ENCODE results near the gene THRAP3. TPM values are rescaled to one million over a fixed set of nuclear protein-coding genes. Genes with fewer than 3 reads are reported as not detected.
"Not testable (repeated sequence)": the region's sequence is repeated elsewhere in the genome, so short reads cannot be mapped to it uniquely, and the experiment has no call there.

THRAP3 gene
- total RNA-seq, 1 donor from 2014 or later, result 115 TPM

DNA sequence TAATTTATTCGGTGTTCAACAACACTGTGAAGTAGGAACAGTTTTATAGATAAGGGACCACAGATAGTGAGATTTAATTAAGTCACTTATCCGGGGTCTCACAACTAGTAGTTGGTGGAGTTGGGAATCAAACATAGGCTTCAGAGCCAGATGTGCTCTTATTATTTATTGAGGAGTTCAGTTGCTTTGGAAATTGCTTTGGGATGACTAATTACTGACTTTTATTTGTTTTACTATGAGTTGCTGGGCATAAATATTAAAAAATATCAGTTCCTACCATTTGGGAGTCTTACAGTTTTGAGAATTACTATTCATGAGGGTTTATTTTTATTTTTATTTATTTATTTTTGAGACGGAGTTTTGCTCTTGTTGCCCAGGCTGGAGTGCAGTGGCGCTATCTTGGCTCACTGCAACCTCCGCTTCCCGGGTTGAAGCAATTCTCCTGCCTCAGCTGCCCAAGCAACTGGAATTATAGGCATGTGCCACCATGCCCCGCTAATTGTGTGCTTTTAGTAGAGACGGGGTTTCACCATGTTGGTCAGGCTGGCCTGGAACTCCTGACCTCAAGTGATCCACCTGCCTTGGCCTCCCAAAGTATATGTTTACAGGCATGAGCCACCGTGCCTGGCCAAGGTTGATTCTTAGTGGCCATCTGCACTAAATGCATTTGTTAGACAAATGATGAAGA lies 27.7 kb downstream of the THRAP3 start:
- no peak for DNase-seq (ENCODE audit: low read depth in 2 of 2)

DNA sequence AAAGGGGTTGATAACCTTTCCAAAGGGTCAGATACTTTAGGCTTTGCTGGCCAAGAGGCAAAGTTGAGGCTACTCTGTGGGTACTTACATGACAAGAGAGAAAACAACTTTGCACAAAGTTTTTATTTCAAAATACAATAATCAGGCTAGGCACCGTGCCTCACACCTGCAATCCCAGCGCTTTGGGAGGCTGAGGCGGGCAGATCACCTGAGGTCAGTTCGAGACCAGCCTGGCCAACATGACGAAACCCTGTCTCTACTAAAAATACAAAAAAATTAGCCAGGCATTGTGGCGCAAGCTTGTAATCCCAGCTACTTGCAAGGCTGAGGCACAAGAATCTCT lies 28.2 kb downstream of the THRAP3 start:
- not testable (repeated sequence) for DNase-seq (ENCODE audit: low read depth in 2 of 2)

DNA sequence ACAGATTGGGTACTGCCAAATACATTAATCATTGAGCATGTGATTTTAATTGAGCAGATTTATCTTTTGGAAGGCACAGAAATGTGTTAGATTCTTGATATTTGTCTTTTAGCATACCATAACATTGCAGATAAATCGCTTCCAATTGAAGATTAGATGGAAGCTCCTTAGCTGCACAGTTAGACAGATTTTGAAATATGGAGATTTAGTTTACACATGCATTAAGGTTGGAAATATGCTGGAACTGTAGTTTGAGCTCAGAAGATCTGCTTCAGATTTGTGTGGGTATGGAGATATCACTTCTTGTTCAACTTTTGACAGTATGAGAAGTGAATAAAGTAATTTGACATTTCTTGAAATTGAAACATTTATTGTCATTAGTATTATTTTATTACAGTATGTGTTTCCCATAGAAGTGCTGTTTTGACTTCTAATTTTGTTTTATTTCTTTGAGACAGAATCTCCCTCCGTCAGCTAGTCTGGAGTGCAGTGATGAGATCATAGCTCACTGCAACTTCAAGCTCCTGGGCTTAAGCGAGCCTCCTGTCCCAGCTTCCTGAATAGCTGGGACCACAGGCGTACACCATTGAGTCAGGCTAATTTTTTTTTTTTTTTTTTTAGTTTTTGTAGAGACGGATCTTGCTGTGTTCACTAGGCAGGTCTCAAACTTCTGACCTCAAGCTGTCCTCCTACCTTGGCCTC lies 29.1 kb downstream of the THRAP3 start:
- DNase-seq (ENCODE audit: low read depth in 2 of 2), result peak in 1 of 2 donors; percentile 41

DNA sequence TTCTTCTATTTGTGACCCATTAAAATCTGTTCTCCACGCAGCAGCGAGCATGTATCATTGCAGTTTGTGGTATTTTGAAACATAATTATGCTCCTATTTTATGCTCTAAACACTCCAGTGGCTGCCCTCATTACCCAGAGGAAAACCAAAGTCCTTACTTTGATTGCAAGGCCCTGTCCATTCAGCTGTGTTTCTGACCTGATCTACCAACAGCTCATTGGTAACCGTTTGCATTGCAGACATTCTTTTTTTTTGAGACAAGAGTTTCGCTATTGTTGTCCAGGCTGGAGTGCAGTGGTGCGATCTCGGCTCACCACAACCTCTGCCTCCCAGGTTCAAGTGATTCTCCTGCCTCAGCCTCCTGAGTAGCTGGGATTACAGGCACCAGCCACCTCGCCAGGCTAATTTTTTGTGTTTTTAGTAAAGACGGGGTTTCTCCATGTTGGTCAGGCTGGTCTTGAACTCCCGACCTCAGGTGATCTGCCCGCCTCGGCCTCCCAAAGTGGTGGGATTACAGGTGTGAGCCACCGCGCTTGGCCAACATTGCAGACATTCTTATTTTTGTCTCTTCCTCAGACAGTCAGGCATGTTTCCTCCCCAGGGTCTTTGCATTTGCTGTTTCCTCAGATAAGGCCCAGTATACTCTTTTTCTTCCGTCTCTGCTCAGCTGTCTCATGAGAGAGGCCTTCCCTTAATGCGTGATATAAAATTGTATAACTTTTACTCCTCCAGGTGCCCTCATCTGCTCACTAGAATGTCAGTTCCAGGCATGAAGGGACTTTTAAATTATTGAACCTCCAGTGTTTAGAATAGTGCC lies 32.5 kb downstream of the THRAP3 start:
- peak in 1 of 2 donors; percentile 23 for DNase-seq (ENCODE audit: low read depth in 2 of 2)

DNA sequence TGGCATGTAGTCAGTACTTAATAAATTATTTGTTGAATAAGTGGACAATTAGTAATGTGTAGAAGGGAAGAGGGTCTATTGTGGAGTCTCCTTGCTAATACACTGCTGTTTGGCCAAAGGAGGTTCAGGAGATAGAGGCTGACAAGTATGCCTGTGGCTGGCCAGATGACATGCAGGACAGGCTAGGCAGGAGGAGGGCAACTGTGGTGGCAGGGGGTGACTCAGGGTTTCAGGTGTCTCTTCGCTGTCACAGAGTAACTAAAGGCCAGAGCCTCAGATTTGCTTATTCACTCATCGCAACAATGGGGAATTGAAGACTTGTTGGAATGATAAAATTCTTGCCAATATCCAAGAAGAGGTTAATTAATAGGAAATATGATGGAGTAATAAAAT lies 33.1 kb downstream of the THRAP3 start:
- no peak for DNase-seq (ENCODE audit: low read depth in 2 of 2)

DNA sequence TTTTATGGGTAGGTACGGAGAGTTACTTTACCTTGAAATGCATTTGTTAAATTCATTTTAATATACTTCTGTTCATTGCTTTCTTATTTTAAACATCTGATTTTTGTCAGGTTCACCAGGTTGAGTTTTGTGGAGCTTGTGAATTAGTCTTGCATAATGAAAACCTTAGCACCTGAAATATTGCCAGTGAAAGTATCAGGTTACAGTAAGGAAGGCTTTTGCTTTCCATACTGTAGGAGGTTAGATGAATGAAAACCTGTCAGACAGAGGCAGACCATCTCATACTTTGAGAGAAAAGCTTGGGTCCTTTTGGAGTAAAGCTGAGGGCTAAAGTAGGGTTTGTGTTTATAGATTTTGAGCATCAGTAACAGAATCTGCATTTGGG lies 34.7 kb downstream of the THRAP3 start:
- no peak for DNase-seq (ENCODE audit: low read depth in 2 of 2)

DNA sequence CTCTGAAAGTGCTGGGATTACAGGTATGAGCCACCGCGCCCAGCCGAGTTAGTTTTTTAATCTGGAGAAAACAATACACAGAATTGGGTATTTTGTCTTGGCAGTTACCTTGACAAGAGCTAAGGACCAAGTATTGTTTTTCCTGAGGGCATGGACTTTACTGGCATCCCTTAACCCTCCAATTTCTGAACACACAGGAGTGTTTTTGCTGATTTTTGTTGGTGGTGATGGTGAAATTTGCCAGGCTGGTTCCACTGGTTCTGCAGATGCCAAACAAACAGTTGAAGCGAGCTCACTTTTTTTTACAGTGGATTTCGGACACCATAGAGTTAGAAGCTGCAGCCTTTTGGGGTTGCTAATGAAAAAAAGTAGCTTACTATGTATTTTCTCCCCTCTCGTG lies 44.7 kb downstream of the THRAP3 start:
- DNase-seq (ENCODE audit: low read depth in 2 of 2), result no peak

DNA sequence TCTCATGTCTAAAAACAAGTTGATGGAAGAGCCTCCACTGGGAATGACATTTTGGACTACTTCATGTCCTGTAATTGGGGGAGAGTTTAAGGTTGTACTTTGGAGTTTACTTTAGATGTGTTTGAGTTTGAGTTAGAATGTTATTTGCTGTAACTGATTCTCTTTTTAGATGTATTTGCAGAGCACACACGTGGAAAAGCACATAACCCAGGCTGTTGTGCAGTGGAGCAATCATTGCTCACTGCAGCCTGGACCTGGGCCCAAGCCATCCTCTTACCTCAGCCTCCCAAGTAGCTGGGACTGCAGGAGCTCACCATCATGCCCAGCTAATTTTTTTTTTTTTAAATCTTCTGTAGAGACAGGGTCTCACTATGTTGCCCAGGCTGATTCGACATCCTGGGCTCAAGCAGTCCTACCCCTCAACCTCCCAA lies 45.2 kb downstream of the THRAP3 start:
- DNase-seq (ENCODE audit: low read depth in 2 of 2), result no peak

DNA sequence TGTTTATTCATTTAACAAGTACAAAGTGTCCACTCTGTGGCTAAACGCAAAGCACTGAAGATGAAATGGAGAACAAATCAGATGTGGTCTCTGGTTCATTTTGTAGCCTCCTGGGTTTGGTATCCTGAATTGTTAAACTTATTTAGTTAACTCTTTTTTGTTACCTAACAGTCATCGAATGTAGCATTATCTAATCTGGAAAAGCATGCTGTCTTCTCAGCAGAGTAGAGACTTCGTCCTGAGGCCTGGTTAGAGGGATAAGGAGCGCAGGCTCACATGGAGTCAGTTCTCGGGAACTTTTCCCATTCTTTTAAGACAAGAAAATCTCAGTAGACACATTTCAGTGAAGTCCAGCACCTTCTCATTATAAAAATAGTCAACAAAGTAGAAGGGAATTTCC lies 48.8 kb downstream of the THRAP3 start:
- no peak for DNase-seq (ENCODE audit: low read depth in 2 of 2)

DNA sequence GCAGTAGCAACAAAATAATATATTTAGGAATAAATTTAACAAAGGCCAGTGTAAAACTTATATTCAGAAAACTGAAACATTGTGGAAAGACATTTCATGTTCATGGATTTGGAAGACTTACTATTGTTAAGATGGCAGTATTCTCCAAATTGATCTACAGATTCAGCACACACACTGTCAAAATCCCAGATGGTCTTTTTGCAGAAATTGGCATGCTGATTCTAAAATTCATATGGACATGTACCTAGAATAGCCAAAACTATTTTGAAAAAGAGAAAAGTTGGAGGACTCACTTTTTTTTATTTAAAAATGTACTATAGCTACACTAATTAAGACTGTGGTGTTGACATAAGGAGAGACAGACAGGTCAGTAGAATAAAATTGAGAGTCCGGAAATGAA lies 50.0 kb downstream of the THRAP3 start:
- DNase-seq (ENCODE audit: low read depth in 2 of 2), result no peak

DNA sequence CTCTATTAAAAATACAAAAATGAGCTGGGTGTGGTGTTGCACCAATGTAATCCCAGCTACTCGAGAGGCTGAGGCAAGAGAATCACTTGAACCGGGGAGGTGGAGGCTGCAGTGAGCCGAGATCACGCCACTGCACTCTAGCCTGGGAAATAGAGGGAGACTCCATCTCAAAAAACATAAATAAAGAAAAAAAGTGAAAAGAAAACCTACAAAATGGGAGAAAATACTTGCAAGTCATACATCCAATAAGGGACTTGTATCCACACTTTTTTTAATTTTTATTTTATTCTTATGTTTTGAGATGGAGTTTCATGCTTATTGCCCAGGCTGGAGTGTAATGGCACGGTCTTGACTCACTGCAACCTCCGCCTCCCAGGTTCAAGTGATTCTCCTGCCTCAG lies 52.4 kb downstream of the THRAP3 start:
- DNase-seq (ENCODE audit: low read depth in 2 of 2), result no peak

DNA sequence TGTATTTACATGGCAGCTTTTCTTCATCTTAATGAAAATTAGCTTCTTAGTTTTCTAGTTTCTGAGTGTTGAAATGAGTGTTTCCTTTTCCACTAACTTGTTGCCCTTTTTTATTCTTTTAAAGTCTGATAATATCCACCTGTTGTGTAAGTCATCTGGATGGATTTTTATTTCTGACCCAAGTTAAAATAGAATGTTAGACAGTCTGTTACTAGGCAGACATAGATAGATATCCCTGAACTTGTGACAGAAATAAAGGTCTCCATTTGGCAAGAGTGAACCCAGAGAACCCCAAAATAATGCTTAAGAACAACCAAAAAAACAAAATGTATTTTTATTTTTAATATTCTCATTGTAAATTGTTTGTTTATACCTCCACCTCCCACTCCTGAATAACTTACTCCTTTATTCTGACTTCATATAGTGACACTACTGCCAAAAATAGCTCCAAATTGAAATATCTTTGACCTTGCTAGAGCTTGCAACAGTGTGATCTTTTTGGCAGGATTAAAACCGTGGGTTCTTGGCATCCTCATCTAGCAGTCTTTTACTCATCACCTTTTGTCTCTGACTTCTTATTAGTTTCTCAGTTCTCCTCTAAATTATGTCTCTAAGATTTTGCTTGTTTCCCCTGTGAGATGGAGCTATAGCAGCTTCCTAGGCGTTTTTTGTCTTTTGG lies 55.0 kb downstream of the THRAP3 start:
- DNase-seq (ENCODE audit: low read depth in 2 of 2), result no peak

DNA sequence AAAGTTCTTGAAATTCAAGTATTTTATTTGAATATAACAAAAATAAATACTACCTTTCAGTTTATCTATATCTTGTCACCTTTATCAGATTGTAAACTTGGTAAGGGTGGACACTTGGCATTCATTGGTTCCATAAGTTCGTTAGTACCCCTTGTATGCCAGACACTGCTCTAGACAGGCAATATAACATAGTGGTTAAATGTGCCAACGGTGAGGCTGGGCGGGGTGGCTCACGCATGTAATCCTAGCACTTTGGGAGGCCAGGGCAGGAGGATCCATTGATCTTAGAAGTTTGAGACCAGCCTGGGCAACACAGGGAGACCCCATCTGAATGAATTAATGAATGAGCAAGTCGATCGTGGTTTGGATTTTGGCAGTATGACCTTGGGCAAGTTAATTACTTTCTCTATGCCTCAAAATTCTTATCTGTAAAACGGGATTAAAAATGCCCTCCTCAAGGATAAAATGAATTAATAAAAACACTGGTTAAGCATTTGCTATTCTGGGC lies 55.6 kb downstream of the THRAP3 start:
- DNase-seq (ENCODE audit: low read depth in 2 of 2), result no peak

DNA sequence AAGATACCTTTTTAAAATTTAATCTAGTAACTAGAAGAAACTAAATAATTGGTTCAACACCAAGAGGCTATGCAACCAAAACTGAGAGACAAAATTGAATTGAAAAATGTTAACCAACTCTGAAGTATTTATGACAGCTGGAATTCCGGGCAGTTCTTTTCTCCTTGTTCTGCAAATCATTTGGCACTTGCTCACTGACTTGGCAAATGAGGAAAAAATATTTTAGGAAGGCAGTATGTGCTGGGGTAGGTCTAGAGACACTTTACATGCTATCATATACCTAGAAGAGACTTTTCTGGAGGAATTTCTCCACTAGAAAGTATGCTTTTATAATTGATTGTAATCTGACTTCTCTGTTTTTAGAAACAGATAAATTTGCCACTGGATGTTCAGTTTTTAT lies 59.8 kb downstream of the THRAP3 start:
- no peak for DNase-seq (ENCODE audit: low read depth in 2 of 2)

DNA sequence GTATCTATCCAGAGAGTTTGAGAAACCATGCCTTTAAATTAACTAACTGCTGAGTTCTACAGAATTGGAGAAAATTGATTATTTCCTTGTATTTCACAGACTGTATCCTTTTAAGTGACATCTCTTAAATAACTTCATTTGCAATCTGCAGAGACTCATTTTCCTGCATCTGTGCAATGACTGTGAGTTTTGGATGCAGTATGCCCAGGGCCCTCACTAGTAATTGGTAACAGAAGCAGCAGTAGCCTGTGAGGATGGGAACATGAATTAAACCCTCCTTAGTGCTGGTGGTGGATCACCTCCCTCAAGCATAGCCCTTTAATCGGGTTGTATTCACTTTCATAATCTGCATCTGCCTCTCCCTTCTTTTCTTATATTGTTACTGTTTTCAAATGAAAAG lies 60.3 kb downstream of the THRAP3 start:
- no peak for DNase-seq (ENCODE audit: low read depth in 2 of 2)

DNA sequence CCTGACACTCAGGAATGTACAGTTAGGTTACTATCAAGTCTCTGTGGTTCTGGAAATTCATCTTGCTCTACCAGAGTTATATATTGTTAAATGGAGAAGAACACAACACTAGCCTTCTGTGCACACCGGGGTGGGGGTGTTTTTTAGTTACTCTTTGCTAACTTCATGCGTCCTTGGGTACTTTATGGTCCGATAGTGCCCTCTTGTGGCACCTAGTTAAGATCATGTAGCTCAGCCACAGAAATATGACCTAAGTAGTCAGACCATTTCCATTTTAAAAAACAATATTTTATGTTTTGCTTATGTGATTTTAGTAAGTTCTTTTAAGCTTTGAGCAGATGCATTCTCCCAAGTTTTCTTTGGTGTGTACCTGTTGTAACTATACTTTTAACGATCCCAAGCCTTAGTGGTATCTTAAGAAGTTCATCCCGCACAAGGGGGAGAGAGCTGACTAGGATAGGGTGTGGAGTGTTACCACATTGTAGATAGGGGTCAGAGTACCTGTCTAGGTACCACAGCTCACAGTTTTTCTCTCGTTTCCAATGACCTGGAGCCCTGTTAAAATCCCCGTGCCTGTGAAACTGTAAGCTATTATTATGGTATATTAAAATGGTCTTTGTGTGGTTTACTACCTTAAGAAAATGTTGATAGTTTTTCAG lies 61.3 kb downstream of the THRAP3 start:
- DNase-seq (ENCODE audit: low read depth in 2 of 2), result peak; percentile 83 to 87

DNA sequence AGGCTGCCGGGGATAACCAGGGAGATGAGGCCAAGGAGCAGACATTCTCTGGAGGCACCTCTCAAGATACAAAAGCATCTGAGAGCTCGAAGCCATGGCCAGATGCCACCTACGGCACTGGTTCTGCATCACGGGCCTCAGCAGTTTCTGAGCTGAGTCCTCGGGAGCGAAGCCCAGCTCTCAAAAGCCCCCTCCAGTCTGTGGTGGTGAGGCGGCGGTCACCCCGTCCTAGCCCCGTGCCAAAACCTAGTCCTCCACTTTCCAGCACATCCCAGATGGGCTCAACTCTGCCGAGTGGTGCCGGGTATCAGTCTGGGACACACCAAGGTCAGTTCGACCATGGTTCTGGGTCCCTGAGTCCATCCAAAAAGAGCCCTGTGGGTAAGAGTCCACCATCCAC lies 62.6 kb downstream of the THRAP3 start:
- DNase-seq (ENCODE audit: low read depth in 2 of 2), result no peak

DNA sequence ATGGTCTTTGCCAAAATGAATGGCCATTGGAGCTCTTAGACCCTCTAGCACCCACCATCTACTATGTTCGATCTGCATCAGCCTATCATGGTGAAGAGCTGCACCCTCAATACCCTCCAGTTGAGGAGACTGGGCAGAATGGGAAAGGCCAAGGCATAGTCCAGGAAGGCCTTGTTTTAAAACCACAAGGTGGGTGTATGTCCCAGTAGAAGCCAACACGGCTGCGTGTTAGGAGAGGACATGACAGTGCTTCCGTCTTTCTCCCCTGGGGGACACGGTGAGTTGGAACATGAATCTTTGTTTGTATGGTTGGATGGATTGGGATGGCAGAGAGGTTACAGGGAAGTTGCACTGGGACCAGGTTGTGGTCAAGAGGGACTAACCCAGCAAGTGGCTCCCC lies 63.4 kb downstream of the THRAP3 start:
- no peak for DNase-seq (ENCODE audit: low read depth in 2 of 2)

DNA sequence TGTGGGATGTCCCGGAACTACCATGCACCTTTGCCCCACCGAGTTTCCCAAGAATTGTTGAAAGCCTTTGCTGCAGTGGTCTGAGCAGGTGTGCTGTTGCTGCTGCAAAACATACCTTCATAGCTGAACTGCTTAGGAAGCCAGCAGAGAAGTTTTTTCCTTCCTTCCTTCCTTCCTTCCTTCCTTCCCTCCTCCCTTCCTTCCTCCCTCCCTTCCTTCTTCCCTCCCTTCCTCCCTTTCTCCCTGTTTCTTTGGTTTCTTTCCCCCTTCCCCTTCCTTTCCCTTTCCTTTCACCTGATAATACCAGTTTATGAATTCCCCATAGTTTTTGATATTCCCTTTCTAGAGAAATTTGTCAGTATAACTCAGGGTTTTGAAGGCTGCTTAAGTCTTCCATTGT lies 71.1 kb downstream of the THRAP3 start:
- no peak for DNase-seq (ENCODE audit: low read depth in 2 of 2)

DNA sequence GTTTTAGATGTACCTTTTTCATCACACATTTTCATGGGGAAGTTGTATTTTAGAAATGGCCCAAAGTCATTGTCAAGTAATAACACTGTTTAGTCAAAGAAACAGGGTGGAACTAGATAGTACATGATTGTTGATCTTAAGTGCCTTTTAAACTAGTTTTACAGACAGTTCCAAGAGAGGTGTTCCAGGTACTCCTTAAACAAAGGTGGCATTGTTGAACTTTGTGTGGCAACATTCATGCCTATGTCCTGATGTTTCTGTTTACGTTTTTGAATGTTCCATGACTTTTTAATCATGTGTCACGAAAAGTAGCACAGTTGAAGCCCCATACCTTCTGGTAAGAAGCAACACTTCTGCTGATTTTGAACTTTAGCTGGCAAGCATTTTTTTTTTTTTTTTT lies 72.8 kb downstream of the THRAP3 start:
- no peak for DNase-seq (ENCODE audit: low read depth in 2 of 2)

DNA sequence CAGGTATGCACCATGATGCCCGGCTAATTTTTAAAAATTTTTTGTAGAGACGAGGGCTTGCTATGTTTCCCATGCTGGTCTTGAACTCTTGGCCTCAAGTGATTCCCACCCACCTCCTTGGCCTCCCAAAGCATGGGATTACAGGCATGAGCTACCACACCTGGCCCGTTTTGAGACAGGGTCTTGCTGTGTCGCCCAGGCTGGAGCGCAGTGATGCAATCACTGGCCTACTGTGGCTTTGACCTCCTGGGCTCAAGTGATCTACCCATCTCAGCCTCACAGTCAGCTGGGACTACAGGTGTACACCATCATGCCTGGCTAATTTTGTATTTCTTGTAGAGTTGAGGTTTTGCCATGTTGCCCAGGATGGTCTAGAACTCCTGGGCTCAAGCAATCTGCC lies 74.4 kb downstream of the THRAP3 start:
- no peak for DNase-seq (ENCODE audit: low read depth in 2 of 2)

Measured in dermis microvascular lymphatic vessel endothelial cell (primary cell).